ENCODE data around the gene CRACR2A.

The CRACR2A gene

GRCh38 chr12:3622822-3623690 is 129.9 kb downstream of the CRACR2A start:
- H3K9me3 ChIP-seq: no peaks in the 10 kb centered on the region
- no peak for DNase-seq

GRCh38 chr12:3622021-3622821 is 130.7 kb downstream of the CRACR2A start:
- Histone ChIP-seq H3K36me3 (no peaks in the 10 kb centered on the region), H3K4me3 (ENCODE audit: low read depth, low read length) (no peak overlapping the region), H3K4me1 (no peaks in the 10 kb centered on the region), H3K27me3 (peaks cover 14% of the 10 kb centered on the region), H3K9me3 (no peaks in the 10 kb centered on the region)
- DNase-seq: no peak
- TF ChIP-seq CTCF (IDR thresholded peaks at IDR 0.05; ENCODE audit: low read depth, low read length): no peak

More at GRCh38 chr12:3622822-3623690, 129.9 kb downstream of the CRACR2A start:
- H3K4me1 ChIP-seq: no peaks in the 10 kb centered on the region
- H3K4me3 ChIP-seq (ENCODE audit: low read depth, low read length): no peak overlapping the region
- TF ChIP-seq CTCF (IDR thresholded peaks at IDR 0.05; ENCODE audit: low read depth, low read length): no peak
- H3K27me3 ChIP-seq: peaks cover 17% of the 10 kb centered on the region
- H3K36me3 ChIP-seq: no peaks in the 10 kb centered on the region

GRCh38 chr12:3620856-3621255 is 132.1 kb downstream of the CRACR2A start:
- TF ChIP-seq CTCF (IDR thresholded peaks at IDR 0.05; ENCODE audit: low read depth, low read length): no peak
- DNase-seq: no peak
- Histone ChIP-seq H3K4me1 (no peaks in the 10 kb centered on the region), H3K4me3 (ENCODE audit: low read depth, low read length) (no peak overlapping the region), H3K9me3 (no peaks in the 10 kb centered on the region), H3K36me3 (no peaks in the 10 kb centered on the region), H3K27me3 (peaks cover 10% of the 10 kb centered on the region)

GRCh38 chr12:3617565-3617964 is 135.3 kb downstream of the CRACR2A start:
- Histone ChIP-seq H3K4me3 (ENCODE audit: low read depth, low read length) (no peak overlapping the region), H3K4me1 (no peaks in the 10 kb centered on the region), H3K9me3 (no peaks in the 10 kb centered on the region), H3K27me3 (peaks cover 6% of the 10 kb centered on the region; the same call in 1 of the 2 replicates), H3K36me3 (no peaks in the 10 kb centered on the region)
- no peak for DNase-seq
- no peak for TF ChIP-seq CTCF (IDR thresholded peaks at IDR 0.05; ENCODE audit: low read depth, low read length)

- Histone ChIP-seq H3K27me3 (peaks cover 10% of the 10 kb centered on the region; the same call in 1 of the 2 replicates), H3K4me3 (ENCODE audit: low read depth, low read length) (no peak overlapping the region), H3K36me3 (no peaks in the 10 kb centered on the region), H3K4me1 (no peaks in the 10 kb centered on the region), H3K9me3 (no peaks in the 10 kb centered on the region)
- no peak for DNase-seq
- TF ChIP-seq CTCF (IDR thresholded peaks at IDR 0.05; ENCODE audit: low read depth, low read length): no peak
These were observed 137.0 kb downstream of the CRACR2A start for GRCh38 chr12:3615862-3616261.

Data from BE2C (cell line).